ENCODE measurements around the gene PLS1. TPM values are rescaled to one million over a fixed set of nuclear protein-coding genes. Genes with fewer than 3 reads are reported as not detected.

The PLS1 gene
- total and polyA plus RNA-seq, 2 experiments from 2014 or later: 0.54 to 0.58 TPM

- no peak for TF ChIP-seq EZH2phosphoT487 (IDR thresholded peaks at IDR 0.05; ENCODE audit: insufficient read depth, low read depth)
- TF ChIP-seq EZH2 (IDR thresholded peaks at IDR 0.05; ENCODE audit: insufficient read depth, poor library complexity, severe bottlenecking): no peak
- Histone ChIP-seq H3K4me2 (ENCODE audit: unreplicated experiment) (no peak overlapping the region), H2AFZ (no peak overlapping the region), H3K27ac (no peak overlapping the region), H4K20me1 (ENCODE audit: insufficient read depth) (no peaks in the 10 kb centered on the region; the same call in 1 of the 2 replicates), H3K4me3 (no peak overlapping the region), H3K9me2 (ENCODE audit: insufficient read depth) (no peaks in the 10 kb centered on the region), H3K9me3 (ENCODE audit: low read depth) (no peaks in the 10 kb centered on the region), H3K9ac (no peak overlapping the region), H3K36me3 (ENCODE audit: low read depth) (peaks cover 11% of the 10 kb centered on the region; the same call in 1 of the 2 replicates), H3K79me2 (ENCODE audit: insufficient read depth) (no peaks in the 10 kb centered on the region), H3F3A (ENCODE audit: insufficient read depth) (no peaks in the 10 kb centered on the region), H3K4me1 (ENCODE audit: insufficient read depth) (no peaks in the 10 kb centered on the region), H3K27me3 (replicated peaks; ENCODE audit: insufficient read depth) (no peaks in the 10 kb centered on the region)
- no peak for DNase-seq
- in situ Hi-C loops (cut with MboI): no loop called here
- 95 to 100% methylated on average over 1 of the region's 1 CpG for WGBS, 2 experiments (ENCODE audit: low coverage in 1 of 2, low lambda C conversion rate in 2 of 2, missing lambda C conversion rate in 2 of 2)
These were observed 158.3 kb downstream of the PLS1 start for GRCh38 chr3:142754494-142754893.

Small RNA genes lying within 50 kb of the gene (small RNA-seq; reads per million reads assigned to genes)
- not detected for gene RNA5SP143 (ENCODE audit: low read depth, low replicate concordance)

Other genes starting within 250 kb of the PLS1 start
- 18.0 and 35.0 TPM in 2 replicates for gene XRN1, start 148.4 kb upstream of the PLS1 start, total RNA-seq (2014; rRNA removed; shearing (Covaris generic))
- 15.4 and 17.5 TPM in 2 replicates for gene XRN1, start 148.4 kb upstream of the PLS1 start, polyA plus RNA-seq (2016; fragmentation: Nextera tagmentation; extraction: Ambion mirVana)
- gene ATR, start 17.7 kb upstream of the PLS1 start, total RNA-seq (2014; rRNA removed; shearing (Covaris generic)): 28.3 and 35.2 TPM in 2 replicates
- gene ATR, start 17.7 kb upstream of the PLS1 start, polyA plus RNA-seq (2016; fragmentation: Nextera tagmentation; extraction: Ambion mirVana): 14.6 and 15.1 TPM in 2 replicates
- gene TRPC1, start 127.6 kb downstream of the PLS1 start, total RNA-seq (2014; rRNA removed; shearing (Covaris generic)): 17.1 and 20.4 TPM in 2 replicates
- gene TRPC1, start 127.6 kb downstream of the PLS1 start, polyA plus RNA-seq (2016; fragmentation: Nextera tagmentation; extraction: Ambion mirVana): 5.1 and 7.7 TPM in 2 replicates